Stimulated activated CD4-positive, alpha-beta T cell treated with anti-CD3 and anti-CD28 coated beads, Interleukin-4, amount 100 ng/mL, for 4 hours (primary cell): ENCODE data around the gene CTTN.

Source experiments
- DNase-seq, 2 experiments: peaks; one replicate each; pipeline ENCODE4 v3.0.0-alpha.2; 2020

The CTTN gene

DNA sequence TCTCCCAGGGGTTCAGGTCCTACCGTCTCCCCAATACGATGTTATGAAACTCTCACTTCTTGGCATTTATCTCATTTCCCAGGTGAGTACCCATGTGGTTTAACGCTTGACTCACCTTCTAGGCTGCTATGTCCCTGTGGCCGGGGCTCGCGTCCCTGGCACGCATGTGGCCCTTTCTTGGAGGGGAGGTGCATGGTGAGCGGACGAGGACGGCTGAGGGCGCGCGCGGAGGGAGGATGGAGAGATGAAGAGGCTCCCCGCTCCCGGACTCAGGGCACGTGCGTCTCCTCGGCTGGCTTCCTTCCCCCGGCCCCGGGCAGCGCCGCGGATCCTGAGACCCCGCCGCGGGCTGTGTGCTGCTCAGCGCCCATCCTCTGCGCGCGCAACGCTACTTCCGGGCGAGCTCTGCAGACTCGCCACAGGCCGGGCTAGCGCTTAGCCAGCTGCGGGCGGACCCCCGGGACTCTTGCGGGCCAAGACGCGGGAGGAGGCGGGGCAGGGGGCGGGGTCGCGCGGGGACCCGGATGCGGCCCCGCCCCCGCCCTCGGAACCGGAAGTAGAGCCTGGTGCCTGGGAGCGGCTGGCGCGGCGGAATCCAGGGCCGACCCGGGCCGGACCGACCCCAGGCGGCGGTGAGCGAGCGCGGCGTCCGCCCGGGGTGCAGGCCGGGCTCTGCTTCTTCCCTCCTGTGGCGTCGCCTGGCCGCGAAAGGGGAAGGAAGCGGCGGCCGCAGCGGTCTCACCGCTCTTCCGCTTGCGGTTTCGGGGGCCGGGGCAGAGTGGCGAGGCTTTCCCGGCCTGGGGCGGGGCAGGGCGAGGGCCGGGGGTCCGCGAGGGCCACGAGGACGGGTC is at the start of gene CTTN:
Gene CTTN, plus strand, starts transcription at position 547 of the 851 bp plus-strand sequence. CDS start 8,769 bp downstream, outside the sequence.
- DNase-seq: peak; percentile 61 to 82

GRCh38 chr11:70348608-70349007 is 49.7 kb upstream of the CTTN start:
- DNase-seq: no peak

GRCh38 chr11:70351646-70352045 is 46.7 kb upstream of the CTTN start:
- no peak for DNase-seq

DNA sequence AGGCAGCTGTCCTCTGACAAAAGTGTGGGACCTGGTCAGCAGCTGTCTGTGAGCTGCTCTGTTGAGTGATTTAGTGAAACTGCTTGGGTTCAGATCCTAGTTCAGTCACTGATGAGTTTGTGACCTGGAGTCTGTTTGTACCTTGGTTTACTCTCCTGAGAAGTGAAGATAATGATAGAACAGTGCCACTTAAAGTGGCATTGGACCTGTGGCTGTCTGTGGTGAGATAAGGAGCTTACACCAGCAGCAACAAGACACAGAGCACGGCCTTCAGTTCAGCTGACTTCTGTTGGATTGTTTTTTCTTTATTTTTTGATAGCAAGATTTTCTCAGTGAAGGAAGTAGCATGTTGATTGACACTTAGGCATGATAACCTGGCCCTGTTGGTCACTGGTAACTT is 46.2 kb upstream of the CTTN start:
- DNase-seq: no peak

DNA sequence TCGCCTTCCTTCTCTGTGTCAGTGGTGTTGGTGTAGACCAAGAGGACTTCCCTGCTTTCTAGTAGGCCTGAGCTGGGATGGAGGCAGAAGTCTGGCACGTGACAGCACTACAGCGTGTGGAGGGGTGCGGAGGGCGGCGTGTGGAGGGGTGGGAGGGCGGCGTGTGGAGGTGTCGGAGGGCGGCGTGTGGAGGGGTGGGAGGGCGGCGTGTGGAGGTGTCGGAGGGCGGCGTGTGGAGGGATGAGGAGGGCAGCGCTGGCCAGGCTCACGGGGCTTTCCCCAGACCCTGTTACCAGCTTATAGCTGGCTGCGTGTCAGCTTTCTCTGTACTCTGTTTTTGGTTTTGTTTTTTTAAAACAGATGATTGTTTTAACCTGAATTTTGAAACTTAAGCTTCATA is 45.7 kb upstream of the CTTN start:
- DNase-seq: no peak

- no peak for DNase-seq
Measured at GRCh38 chr11:70353329-70353728, 45.0 kb upstream of the CTTN start.

GRCh38 chr11:70353900-70354568 is 44.3 kb upstream of the CTTN start:
- no peak for DNase-seq

DNA sequence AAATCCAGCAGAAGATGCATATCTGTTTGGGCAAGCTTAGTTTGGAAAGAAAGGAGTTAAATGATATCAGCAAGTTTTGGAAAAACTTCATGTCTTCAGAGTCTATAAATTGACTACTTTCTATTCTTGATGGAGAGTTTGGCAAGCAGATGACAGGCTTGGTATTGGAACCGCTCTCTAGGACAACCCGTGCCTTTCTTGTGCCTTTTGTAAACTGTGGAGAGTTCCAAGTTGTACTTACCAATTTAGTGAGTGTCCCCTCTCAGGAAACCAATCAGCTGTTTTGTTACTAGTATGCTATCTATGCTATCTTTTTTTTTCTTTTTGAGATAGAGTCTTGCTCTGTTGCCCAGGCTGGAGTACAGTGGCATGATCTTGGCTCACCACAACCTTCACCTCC is 43.7 kb upstream of the CTTN start:
- no peak for DNase-seq

GRCh38 chr11:70358753-70359152 is 39.6 kb upstream of the CTTN start:
- no peak for DNase-seq

DNA sequence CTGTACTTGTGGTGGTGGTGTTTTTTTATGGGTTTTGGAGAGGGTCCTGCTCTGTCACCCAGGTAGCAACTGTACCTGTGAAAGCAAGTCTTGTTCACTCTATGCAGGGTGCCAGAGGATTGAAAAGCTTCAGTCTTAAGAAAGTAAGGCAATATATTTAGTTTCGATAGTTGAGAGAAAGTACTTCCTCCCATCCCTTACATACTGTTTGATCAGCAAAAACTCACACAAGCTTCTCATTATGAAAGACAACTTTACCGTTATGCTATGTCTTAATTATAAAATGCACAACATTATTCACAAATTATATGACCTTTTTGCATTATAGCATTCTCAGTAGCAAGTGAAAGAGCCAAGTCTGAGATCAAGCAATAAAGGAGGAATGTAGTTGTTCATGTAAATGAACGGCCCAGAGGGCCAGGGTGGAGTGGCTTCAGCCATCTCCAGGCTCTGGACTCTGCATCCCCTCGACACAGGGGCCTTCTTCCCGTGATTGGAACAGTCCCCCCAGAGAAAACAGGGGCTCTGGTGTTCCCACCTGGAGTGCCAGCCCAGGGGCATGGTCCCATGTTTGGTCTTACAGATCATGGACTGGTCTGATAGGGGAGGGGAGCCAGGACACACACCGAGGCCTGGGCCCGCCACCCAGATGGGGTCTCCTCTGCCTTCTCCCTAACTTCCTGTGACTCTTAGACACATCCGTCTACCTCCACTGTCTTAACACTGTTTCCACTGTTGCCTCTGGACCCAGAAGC is 38.7 kb upstream of the CTTN start:
- DNase-seq: no peak

DNA sequence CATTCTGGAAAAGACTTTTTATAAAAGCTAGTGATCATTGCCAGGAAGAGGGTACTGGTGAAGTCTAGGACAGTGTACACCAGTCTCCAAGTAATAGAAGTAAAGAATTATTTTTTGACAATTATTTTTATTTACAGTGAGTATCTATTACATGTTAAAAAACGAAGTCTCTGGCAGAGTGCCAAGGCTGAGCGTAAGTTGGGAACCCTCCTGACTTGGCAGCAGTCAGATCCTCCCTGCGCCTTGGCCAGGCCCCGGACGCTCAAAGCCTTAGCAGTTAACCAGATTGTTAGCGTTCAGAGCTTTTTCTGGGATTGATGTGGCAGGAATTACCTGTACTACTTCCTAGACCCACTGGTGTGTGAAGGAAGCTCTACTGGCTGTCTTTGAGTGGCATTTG is 38.1 kb upstream of the CTTN start:
- no peak for DNase-seq

GRCh38 chr11:70364178-70364577 is 34.2 kb upstream of the CTTN start:
- DNase-seq: no peak

- peak; percentile 54 to 62 for DNase-seq
Measured at GRCh38 chr11:70364745-70365543, 33.4 kb upstream of the CTTN start.

- DNase-seq: no peak
Measured at GRCh38 chr11:70365544-70365927, 32.8 kb upstream of the CTTN start.

- no peak for DNase-seq
Measured at GRCh38 chr11:70367071-70367470, 31.3 kb upstream of the CTTN start.

GRCh38 chr11:70368961-70369360 is 29.4 kb upstream of the CTTN start:
- no peak for DNase-seq

- no peak for DNase-seq
Measured at GRCh38 chr11:70371241-70371640, 27.1 kb upstream of the CTTN start.

DNA sequence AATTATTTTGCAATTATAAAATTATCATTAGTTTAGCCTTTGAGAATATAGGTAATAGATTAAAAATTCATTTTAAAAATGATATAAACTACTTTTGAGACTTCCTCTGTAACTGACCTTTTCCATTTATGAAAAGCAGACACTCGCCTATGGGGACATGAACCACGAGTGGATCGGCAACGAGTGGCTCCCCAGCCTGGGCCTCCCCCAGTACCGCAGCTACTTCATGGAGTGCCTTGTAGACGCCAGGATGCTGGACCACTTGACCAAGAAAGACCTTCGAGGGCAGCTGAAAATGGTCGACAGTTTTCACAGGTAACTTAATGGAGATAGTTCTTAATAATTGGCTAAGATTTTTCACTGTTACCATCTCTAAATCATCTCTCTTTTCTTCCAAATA is 26.3 kb upstream of the CTTN start:
- DNase-seq: no peak

DNA sequence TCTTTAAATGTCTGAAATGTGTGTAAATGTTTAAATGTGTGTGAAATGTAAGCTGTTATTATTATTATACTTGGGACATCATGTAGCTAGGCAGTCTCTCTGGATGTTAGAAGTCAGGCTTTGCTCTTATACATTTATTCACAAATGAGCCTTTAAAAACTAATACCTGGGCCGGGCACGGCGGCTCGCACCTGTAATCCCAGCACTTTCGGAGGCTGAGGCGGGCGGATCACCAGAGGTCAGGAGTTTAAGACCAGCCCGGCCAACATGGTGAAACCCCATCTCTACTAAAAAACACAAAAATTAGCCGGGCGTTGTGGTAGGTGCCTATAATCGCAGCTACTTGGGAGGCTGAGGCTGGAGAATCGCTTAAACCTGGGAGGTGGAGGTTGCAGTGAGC is 21.7 kb upstream of the CTTN start:
- DNase-seq: no peak

- DNase-seq: no peak
Measured at GRCh38 chr11:70377645-70378044, 20.7 kb upstream of the CTTN start.

- DNase-seq: no peak
Measured at GRCh38 chr11:70378506-70379134, 19.7 kb upstream of the CTTN start.

DNA sequence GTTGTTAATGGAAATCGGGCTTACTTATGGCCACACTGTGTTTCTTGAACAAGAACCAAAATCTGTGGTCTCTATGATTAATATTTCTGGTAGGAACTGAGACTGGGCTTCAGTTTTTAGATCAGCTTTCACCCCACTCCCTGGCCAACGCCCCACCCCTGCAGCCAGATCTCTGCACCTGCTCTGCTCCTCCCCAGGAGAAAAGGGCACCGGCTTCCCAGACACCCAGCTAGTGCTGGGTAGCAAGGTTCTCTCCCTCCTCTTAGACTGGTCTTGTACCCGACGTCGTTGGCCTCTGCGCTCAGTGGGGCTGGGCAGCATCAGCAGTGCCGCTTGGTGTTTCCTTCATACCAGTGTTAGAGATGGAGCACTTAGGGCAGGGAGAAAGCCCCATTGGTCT is 17.0 kb upstream of the CTTN start:
- DNase-seq: no peak
